Superior temporal gyrus (tissue), 1 donor: ENCODE data around the gene SLC7A8.

Experiments used
- DNase-seq: peaks from one replicate; pipeline ENCODE4 v3.0.0-alpha.2; 2016; ENCODE audit errors: extremely low spot score

Gene SLC7A8

GRCh38 chr14:23130871-23131270 lies 52.6 kb downstream of the SLC7A8 start:
- no peak for DNase-seq

- DNase-seq, result no peak
These were observed 53.6 kb downstream of the SLC7A8 start for GRCh38 chr14:23129759-23130316.

- no peak for DNase-seq
These were observed 54.3 kb downstream of the SLC7A8 start for GRCh38 chr14:23128969-23129758.

- no peak for DNase-seq
These were observed 55.6 kb downstream of the SLC7A8 start for GRCh38 chr14:23127861-23128260.

- no peak for DNase-seq
These were observed 56.7 kb downstream of the SLC7A8 start for GRCh38 chr14:23126548-23127278.

GRCh38 chr14:23125933-23126524 lies 57.4 kb downstream of the SLC7A8 start:
- DNase-seq, result no peak

GRCh38 chr14:23125011-23125410 lies 58.4 kb downstream of the SLC7A8 start:
- no peak for DNase-seq

- no peak for DNase-seq
These were observed 59.0 kb downstream of the SLC7A8 start for GRCh38 chr14:23124337-23124954.

- DNase-seq, result no peak
These were observed 60.0 kb downstream of the SLC7A8 start for GRCh38 chr14:23123419-23123818.

GRCh38 chr14:23122086-23122485 lies 61.4 kb downstream of the SLC7A8 start:
- DNase-seq, result no peak

- no peak for DNase-seq
These were observed 62.1 kb downstream of the SLC7A8 start for GRCh38 chr14:23121361-23121771.

GRCh38 chr14:23120541-23121251 lies 62.8 kb downstream of the SLC7A8 start:
- DNase-seq, result peak; percentile 96

GRCh38 chr14:23119363-23120327 lies 63.8 kb downstream of the SLC7A8 start:
- DNase-seq, result no peak

- DNase-seq, result no peak
These were observed 64.7 kb downstream of the SLC7A8 start, which contains the start of gene CEBPE for GRCh38 chr14:23118506-23119362. TSS of gene CEBPE (minus strand) at chr14:23119255. CDS start at chr14:23119091, 164 bp downstream.

- DNase-seq, result no peak
These were observed 66.0 kb downstream of the SLC7A8 start for GRCh38 chr14:23117371-23118020.

GRCh38 chr14:23115918-23116317 lies 67.5 kb downstream of the SLC7A8 start:
- no peak for DNase-seq

GRCh38 chr14:23115039-23115731 lies 68.3 kb downstream of the SLC7A8 start:
- no peak for DNase-seq

- no peak for DNase-seq
These were observed 68.8 kb downstream of the SLC7A8 start for GRCh38 chr14:23114669-23115038.
